HG03575 (cell line): ENCODE results near the gene DPP9.

Experiments
- ATAC-seq: cut with Tn5 transposase; IDR thresholded peaks from one replicate; pipeline ENCODE4 v1.9.1; 2021; ENCODE audit not compliant: unreplicated experiment, insufficient number of reproducible peaks, low FRiP score; ENCODE audit errors: extremely low read depth

DPP9 gene

GRCh38 chr19:4671185-4671851 is 52.3 kb downstream of the DPP9 start:
- ATAC-seq, result no peak

- ATAC-seq, result no peak
Measured at GRCh38 chr19:4669723-4670480, 53.7 kb downstream of the DPP9 start, which contains the start of gene MYDGF. MYDGF (minus strand) TSS chr19:4670342; CDS start chr19:4670334, 8 bp downstream.

GRCh38 chr19:4664642-4665041 is 59.0 kb downstream of the DPP9 start:
- no peak for ATAC-seq

- ATAC-seq, result no peak
Measured at GRCh38 chr19:4662812-4663211, 60.8 kb downstream of the DPP9 start.

- ATAC-seq, result no peak
Measured at GRCh38 chr19:4662020-4662695, 61.5 kb downstream of the DPP9 start.

GRCh38 chr19:4660993-4661392 is 62.6 kb downstream of the DPP9 start:
- no peak for ATAC-seq

GRCh38 chr19:4660181-4660791 is 63.4 kb downstream of the DPP9 start:
- no peak for ATAC-seq

GRCh38 chr19:4657835-4658234 is 65.8 kb downstream of the DPP9 start:
- ATAC-seq, result no peak

- no peak for ATAC-seq
Measured at GRCh38 chr19:4657262-4657661, 66.4 kb downstream of the DPP9 start.

- no peak for ATAC-seq
Measured at GRCh38 chr19:4656102-4656501, 67.5 kb downstream of the DPP9 start.

GRCh38 chr19:4654437-4655361 is 68.9 kb downstream of the DPP9 start:
- no peak for ATAC-seq

- no peak for ATAC-seq
Measured at GRCh38 chr19:4653793-4654436, 69.7 kb downstream of the DPP9 start.

- no peak for ATAC-seq
Measured at GRCh38 chr19:4652075-4652474, 71.6 kb downstream of the DPP9 start.

- ATAC-seq, result no peak
Measured at GRCh38 chr19:4650159-4650558, 73.5 kb downstream of the DPP9 start.

GRCh38 chr19:4649392-4650047 is 74.1 kb downstream of the DPP9 start:
- no peak for ATAC-seq

- ATAC-seq, result no peak
Measured at GRCh38 chr19:4647676-4648644, 75.7 kb downstream of the DPP9 start.

GRCh38 chr19:4645718-4646117 is 77.9 kb downstream of the DPP9 start:
- no peak for ATAC-seq
